GM18873 (cell line): ENCODE data around the gene WDR89.
"Not testable (repeated sequence)": the region's sequence is repeated elsewhere in the genome, so short reads cannot be mapped to it uniquely, and the experiment has no call there.

Experiments
- ATAC-seq: cut with Tn5 transposase; IDR thresholded peaks from one replicate; pipeline ENCODE4 v1.9.1; 2021; ENCODE audit warnings: mild to moderate bottlenecking, moderate library complexity, moderate number of reproducible peaks; ENCODE audit not compliant: unreplicated experiment, low FRiP score

The WDR89 gene

DNA sequence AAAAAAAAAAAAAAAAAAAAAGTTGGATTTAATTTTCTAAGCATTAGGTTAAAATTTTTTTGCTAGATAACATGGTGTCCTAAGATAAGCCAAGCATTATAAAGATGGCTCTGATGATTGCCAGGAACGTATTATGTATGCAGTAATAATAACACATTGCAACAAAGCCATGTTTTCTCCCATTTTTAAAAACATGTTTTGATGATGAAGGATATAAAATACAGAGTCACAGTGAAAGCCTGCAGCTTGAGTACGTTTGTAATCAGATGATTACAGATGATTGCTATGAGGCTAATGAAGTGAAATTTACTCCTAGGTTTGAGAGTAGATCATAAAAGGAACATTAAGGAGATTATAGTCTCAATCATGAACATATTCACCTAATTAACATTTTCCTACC, 13.3 kb upstream of the WDR89 start:
- ATAC-seq: no peak

DNA sequence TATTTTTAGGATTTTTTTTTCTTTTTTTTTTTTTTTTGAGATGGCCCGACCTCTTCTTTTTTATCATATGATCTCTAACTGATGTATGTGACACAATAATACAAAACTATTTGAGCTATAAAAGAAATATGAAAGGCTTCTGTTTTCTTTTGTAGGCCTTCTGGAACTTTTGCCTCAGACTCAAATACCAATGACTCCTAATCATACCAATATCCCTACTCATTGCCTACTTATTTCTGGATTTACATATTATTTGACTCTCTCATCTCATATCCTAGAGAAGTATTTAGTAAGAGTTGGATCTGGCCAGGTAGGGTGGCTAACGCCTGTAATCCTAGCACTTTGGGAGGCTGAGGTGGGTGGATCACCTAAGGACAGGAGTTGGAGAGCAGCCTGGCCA, 12.7 kb upstream of the WDR89 start:
- no peak for ATAC-seq

DNA sequence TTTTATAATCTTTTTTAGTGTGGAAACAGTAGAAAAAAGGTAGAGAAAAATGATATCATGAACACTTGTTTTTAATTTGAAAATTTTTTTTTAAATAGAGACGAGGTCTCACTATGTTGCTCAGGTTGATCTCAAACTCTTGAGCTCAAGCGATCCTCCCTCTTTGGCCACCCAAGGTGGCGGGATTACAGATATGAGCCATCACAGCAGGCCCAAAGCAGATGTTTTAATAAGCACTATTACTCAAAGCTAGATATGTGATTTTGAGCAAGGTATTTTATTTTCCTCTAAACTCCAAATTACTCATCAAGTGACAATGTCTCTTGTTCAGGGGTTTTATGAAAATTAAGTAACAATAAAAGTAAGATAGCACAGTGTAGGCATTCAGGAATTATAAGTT, 10.7 kb upstream of the WDR89 start:
- ATAC-seq: no peak

DNA sequence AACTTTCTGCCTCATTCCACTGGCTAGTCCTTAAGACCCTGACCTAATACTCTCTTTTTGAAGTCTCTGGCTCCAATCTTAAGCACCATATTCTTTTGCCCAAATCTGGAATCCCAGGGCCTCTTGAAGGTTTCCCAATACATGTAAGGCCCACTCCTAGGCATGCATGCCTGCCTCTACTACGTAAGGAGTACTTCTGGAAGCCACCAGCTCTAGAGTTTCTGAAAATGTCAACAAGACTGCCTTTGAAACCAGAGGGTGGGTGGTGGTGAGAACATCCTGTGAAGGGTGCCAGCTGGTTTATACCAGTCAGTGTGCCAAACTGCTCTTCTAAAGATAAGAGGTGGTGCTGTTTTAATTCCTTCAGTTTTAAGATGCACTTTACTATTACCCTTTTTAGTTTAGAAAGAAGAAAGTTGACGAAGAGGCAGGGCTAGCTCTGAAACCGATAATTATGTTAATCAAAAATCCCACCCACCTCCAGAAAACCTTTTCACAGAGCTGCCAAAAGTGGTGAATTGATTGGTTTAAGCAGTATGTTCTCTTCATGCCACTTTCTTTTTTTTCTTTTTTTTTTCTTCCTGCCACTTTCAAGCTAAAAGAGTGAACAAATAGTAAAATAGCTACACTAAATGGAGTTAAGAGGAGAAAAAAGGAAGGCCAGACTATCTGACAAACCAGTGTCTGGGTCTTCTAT, 8.7 kb upstream of the WDR89 start:
- ATAC-seq: no peak

DNA sequence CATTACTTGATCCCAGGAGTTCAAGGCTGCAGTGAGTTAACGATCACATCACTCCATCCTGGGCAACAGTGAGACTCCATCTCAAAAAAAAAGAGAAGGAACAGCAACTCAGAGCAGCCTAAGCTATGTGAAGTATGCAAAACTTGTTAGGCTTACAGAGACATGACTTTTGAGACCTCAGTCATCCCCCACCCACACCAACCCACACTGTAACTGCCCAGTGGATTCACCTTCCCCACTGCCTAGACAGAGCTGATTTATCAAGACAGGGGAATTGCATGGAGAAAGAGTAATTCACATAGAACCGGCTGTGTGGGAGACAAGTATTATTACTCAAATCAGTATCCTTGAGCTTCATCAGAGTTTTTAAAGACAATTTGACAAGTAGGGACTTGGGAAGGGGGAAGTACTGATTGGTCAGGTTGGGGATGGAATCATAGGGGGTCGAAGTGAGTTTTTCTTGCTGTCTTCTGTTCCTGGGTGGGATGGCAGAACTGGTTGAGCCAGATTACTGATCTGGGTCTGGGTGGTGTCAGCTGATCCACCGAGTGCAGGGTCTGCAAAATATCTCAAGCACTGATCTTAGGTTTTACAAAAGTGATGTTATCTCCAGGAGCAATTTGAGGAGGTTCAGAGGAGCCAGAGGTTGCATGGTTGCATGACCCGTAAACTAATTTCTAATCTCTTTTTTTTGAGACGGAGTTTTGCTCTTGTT, 6.2 kb upstream of the WDR89 start:
- ATAC-seq: no peak

DNA sequence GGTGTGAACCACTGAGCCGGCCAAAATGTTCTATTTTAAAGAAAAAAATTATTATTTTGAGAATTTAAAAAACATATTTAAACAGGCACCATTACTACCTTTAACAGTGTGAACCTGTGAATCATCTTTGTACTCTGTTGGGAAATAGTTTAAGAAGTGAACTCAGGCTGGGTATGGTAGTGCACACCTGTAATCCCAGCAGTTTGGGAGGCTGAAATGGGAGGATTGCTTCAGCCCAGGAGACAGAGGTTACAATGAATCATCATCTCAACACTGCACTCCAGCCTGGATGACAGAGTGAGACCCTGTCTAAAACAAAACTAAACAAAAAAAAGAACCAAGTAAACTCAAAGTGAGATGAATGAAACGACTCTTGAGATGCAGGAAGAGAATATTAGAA, 3.1 kb upstream of the WDR89 start:
- no peak for ATAC-seq

DNA sequence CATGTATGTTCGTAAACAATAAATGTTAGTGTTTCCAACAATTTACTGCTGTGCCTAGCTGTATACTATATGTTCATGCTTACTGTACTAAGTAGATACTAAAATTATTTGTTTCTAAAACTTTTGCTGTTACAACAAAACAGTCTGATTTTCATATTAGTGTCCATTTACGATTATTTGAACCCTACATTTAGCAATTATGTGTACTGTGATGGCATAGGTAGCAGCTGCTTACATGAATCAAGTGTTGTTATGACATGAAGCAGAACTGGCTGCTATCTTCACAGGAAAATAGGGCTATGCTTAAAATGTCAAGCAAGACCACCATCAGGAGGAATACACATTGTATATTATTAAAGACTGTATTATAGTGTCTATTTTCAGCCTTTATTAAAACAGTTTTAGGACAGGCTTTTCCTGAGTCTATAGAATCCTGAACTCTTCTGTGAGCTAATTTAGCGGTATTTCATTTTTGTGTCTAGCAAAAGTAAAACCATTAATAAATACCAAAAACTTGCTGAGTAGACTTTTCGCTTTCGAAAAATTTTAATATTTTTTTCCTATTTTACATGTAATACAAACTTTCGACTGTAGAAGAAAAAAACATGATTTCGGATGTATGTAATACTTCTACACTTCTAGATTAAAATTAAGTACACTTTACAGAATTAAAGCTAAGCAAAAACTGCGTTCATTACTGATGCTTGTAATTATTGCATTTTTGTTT, 1.1 kb upstream of the WDR89 start:
- no peak for ATAC-seq

DNA sequence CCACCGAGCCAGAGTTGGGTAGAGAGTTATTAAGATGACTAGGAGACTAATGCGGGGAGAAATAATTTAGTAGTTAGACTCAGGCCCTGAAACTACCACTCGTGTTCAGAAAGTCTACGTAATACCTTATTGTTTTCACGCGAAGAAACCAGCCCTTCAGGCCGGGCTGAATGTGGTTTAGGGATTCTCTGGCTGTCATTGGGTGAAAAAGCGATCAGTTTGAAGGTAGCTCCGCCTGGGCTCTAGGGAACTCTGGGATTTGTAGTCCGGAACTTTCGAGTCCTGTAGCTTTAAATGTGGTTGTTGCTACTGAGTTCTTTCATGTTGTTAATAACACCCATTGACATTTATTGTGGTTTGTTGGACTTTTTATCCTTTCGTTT, 549 bp upstream of the WDR89 start:
- ATAC-seq: peak; percentile 44

DNA sequence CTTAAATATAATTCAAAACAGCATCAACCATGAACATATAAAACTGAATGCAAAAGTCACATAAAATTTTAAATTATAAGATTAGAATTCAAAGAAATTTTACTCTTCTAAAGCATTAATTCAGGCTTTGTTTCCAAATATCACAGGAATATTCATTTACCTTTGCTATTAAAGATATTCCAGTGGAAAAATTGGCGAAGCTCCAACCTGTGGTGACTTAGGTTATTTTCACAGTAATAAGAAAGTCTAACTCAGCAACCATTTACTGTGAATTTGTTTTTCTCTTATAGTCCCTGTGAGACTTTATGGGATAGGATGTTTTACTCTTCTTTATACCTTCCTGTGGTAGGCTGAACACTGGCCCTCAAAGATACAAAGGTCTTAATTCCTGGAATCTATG, 3.2 kb downstream of the WDR89 start:
- no peak for ATAC-seq

DNA sequence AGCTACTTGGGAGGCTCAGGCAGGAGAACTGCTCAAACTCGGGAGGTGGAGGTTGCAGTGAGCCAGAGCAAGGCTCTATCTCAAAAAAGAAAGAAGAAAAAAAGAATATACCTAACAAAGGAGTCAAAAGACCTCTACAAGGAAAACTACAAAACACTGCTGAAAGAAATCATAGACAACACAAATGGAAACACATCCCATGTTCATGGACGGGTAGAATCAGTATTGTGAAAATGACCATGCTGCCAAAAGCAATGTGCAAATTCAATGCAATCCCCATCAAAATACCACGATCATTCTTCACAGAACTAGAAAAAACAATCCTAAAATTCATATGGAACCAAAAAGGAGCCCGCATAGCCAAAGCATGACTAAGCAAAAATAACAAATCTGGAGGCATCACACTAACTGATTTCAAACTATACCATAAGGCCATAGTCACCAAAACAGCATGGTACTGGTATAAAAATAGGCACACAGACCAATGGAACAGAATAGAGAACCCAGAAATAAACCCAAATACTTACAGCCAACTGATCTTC, 5.5 kb downstream of the WDR89 start:
- not testable (repeated sequence) for ATAC-seq

DNA sequence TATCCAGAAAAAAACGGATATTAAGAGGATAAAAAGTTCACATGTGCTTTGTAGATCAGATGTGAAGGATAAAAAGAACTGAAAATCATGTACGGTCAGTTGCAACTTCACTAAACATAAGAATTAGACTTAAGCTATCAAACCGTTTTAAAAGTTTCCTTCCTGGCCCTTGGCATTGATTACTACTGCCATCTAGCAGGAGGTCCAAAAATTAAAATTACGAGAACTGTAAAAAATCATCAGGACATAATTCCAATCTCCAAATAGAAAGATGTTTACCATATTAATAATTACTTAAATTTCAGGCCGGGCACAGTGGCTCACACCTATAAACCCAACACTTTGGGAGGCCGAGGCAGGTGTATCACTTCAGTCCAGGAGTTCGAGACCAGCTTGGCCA, 7.9 kb downstream of the WDR89 start:
- no peak for ATAC-seq

DNA sequence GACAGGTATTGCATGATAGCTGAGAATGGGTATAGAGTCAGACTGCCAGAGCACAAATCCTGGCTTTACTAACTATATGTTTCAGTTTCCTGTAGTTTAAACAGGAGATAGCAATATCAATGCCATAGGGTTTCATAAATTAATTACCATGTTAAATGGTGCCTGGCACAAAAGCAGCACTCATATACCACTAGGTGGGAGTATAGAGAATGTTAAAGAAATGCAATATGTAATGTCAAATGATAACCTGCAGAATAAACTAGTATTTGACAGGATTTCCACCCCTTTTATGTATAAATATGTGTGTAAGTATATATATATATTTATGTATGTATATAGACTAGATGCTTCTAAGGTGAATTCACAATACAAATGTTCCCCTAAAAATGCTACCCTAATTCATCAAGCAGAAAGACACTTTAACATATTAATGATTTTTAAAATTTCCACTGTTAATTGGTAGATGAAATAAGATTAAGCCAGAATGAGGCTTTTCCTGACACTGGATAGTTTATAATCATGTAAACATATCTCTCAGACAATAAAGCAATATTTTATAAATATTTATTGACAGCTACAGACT, 8.6 kb downstream of the WDR89 start:
- no peak for ATAC-seq

DNA sequence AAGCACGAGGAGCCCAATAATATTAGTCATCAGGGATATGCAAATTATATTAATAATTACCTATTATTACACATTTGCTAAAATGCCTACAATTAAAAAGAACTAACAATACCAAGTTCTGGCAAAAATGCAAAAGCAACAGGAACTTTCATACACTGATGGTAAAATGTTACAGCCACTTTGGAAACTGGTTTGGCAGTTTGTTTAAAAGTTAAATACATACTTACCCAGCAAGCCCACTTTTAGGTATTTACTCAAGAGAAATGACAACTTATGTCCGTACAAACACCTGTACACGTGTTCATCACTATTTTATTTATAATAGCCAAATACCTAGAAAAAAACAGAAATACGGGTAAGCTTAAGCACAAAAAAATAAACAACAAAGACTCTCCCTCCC, 17.0 kb downstream of the WDR89 start:
- ATAC-seq: no peak

DNA sequence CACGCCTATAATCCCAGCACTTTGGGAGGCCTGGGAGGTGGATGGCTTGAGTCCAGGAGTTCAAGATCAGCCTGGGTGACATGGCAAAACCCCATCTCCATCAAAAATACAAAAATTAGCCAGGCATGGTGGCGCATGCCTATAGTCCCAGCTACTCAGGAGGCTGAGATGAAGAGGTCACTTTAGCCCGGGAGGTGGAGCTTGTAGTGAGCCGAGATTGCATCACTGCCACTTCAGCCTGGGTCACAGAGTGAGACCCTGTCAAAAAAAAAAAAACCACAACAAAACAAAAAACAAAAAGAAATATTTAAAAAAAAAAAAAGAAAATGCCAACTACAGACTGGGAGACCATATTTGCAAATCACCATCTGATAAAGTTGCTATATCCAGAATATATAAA, 17.5 kb downstream of the WDR89 start:
- ATAC-seq: no peak

DNA sequence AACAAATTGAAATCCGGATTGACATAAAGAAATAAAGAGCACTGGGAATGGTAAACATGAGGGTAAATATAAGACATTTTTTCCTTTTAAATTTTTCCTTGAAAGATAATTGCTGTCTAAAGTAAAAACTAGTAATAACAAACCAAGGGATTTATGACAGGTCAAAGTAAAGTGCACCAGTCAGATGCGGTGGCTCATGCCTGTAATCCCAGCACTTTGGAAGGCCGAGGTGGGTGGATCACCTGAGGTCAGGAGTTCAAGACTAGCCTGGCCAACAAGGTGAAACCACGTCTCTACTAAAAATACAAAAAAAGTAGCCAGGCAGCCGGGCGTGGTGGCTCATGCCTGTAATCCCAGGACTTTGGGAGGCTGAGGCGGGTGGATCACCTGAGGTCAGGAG, 19.7 kb downstream of the WDR89 start:
- ATAC-seq: not testable (repeated sequence)

DNA sequence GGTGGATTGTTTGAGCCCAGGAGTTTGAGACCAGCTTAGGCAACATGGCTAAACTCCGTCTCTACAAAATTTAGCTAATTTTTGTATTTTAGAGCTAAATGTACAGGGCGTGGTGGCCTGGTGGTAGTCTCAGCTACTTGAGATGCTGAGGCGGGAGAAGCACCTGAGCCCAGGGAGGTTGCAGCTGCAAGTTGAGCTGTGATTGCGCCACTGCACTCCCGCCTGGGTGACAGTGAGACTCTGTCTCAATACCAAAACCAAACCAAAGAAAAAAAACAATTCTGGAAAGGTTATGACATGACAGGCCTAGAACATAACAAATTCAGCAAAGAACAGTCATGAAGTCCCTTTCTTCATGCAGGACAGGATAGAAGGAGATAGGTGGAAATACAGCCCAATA, 25.7 kb downstream of the WDR89 start:
- no peak for ATAC-seq

DNA sequence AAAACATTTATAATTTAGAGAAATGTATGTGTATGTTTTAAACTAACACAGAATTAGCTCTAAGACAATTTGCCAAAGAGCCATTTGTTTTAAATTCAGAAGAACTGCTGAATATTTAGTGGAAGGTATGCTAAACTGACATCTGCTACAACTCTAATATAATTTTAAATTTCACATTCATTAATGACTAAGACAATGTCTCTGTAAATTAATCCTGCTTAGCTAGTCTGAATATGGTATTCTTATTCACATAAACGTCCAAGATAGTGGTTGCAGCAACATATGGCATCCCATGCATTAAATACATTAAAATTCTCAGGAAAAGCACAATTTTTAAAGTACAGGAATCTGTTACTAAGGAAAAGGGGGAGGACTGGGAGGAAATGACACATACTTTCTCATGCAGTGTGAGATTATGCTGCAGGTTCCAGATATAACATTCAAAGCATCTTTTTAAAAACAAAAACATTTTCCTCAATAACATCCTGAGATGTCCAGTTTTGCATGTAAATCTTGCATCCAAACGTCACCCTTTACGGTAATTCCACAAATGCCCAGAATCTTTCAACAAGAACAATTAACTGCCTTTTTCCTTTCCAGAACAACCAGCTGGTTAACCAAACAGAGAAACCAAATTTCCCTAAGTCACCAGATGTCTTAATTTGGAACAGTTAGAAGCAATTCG, 26.9 kb downstream of the WDR89 start:
- ATAC-seq: no peak

DNA sequence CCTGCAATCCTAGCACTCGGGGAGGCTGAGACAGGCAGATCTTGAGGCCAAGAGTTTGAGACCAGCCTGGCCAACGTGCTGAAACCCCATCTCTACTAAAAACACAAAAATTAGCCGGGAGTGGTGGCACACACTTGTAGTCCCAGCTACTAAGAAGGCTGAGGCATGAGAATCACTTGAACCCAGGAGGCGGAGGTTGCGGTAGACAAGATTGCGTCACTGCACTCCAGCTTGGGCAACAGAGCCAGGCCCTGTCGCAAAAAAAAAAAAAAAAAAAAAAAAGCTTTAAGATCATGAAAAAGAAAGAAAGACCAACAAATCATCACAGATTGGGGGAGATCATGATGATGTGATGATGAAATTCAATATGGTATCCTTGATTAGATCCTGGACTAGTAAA, 30.6 kb downstream of the WDR89 start:
- ATAC-seq: no peak

DNA sequence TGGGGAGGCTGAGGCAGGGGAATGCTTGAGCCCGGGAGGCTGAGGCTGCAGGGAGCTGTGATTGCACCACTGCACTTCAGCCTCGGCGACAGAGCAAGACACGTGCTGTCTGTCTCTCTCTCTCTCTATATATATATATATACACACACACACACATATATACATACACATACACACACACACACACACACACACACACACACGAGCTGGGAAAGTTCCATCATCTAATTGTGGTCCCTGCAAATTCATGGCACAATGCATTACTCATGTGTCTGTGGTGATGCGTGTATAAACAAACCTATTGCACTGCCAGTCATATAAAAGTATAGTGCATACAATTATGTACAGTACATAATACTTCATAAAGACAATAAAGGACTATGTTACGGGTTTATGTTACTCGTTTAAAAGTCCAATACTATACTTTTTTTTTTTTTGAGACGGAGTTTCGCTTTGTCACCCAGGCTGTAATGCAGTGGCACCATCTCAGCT, 36.6 kb downstream of the WDR89 start:
- no peak for ATAC-seq

DNA sequence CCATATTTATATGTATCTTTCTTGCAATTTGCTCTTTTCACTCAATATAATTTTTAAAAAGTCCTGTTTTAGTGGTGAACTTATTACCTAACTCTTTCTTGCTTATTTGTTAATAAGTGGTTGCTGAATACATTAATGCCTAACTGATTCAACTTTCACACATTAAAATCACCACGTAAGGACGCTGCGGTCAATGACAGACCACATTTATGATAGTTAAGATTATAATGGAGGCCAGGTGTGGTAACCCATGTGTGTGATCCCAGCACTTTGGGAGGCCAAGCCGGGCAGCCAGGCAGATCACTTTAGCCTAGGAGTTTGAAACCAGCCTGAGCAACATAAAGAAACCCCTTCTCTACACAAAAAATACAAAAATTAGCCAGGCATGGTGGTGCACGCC, 37.0 kb downstream of the WDR89 start:
- ATAC-seq: no peak
